GOT3 (cell line): ENCODE results near the gene KIF25.

Experiments used
- DNase-seq: peaks from one replicate; lab custom pipeline; 2025; ENCODE audit warnings: mixed read lengths; lab: John Stamatoyannopoulos, UW

Gene KIF25

GRCh38 chr6:167997642-167998041, at the start of gene KIF25:
TSS of gene KIF25 (plus strand) at chr6:167997671. CDS start at chr6:168029586, 31,915 bp downstream.
- DNase-seq = no peak

GRCh38 chr6:167947716-167948115, 49.8 kb upstream of the KIF25 start:
- DNase-seq = no peak

GRCh38 chr6:167948716-167949115, 48.8 kb upstream of the KIF25 start:
- DNase-seq = no peak

- no peak for DNase-seq
These were observed 48.3 kb upstream of the KIF25 start for GRCh38 chr6:167949121-167949684.

- DNase-seq = no peak
These were observed 45.5 kb upstream of the KIF25 start for GRCh38 chr6:167951781-167952511.

- no peak for DNase-seq
These were observed 45.0 kb upstream of the KIF25 start for GRCh38 chr6:167952512-167952859.

- no peak for DNase-seq
These were observed 43.9 kb upstream of the KIF25 start for GRCh38 chr6:167953551-167953950.

GRCh38 chr6:167954151-167954550, 43.3 kb upstream of the KIF25 start:
- DNase-seq = no peak

GRCh38 chr6:167956491-167956890, 41.0 kb upstream of the KIF25 start:
- DNase-seq = no peak

GRCh38 chr6:167956983-167957492, 40.4 kb upstream of the KIF25 start:
- DNase-seq = no peak

GRCh38 chr6:167957626-167958025, 39.8 kb upstream of the KIF25 start:
- DNase-seq = no peak

GRCh38 chr6:167960579-167960978, 36.9 kb upstream of the KIF25 start:
- no peak for DNase-seq

- no peak for DNase-seq
These were observed 34.8 kb upstream of the KIF25 start for GRCh38 chr6:167962711-167963110.

- DNase-seq = no peak
These were observed 33.8 kb upstream of the KIF25 start for GRCh38 chr6:167963589-167964057.

- DNase-seq = no peak
These were observed 31.6 kb upstream of the KIF25 start for GRCh38 chr6:167965592-167966539.

GRCh38 chr6:167966540-167966905, 30.9 kb upstream of the KIF25 start:
- no peak for DNase-seq

GRCh38 chr6:167968091-167968490, 29.4 kb upstream of the KIF25 start:
- no peak for DNase-seq

- no peak for DNase-seq
These were observed 27.2 kb upstream of the KIF25 start for GRCh38 chr6:167970230-167970629.

GRCh38 chr6:167972193-167972592, 25.3 kb upstream of the KIF25 start:
- no peak for DNase-seq

- no peak for DNase-seq
These were observed 24.2 kb upstream of the KIF25 start for GRCh38 chr6:167973148-167973885.

GRCh38 chr6:167974640-167975344, 22.7 kb upstream of the KIF25 start:
- no peak for DNase-seq
